Measurements from ENCODE around the gene TMCC1. TPM values are rescaled to one million over a fixed set of nuclear protein-coding genes. Genes with fewer than 3 reads are reported as not detected.
A peak's percentile ranks its signal among the peaks of the same experiment; 100 is the strongest.

TMCC1 gene
- total RNA-seq (10 to 100 TPM; 23.5 to 36.0 (median 28.1) TPM), polyA plus RNA-seq (10 to 100 TPM in 1 of 2 donors, 1 to 10 TPM in 1; 5.3 to 13.2 TPM)
- long read RNA-seq, donor 1, full-length matches to known transcripts = 2 of 20 reads
- long read RNA-seq, donor 1, partial matches to known transcripts = 2 of 20 reads
- long read RNA-seq, donor 1, other reads (novel, unspliced or antisense) = 16 of 20 reads
- long read RNA-seq, donor 2, full-length matches to known transcripts = 4 of 20 reads
- long read RNA-seq, donor 2, partial matches to known transcripts = 6 of 20 reads
- long read RNA-seq, donor 2, other reads (novel, unspliced or antisense) = 10 of 20 reads
- long read RNA-seq, donor 3, full-length matches to known transcripts = 3 of 17 reads
- long read RNA-seq, donor 3, partial matches to known transcripts = 3 of 17 reads
- long read RNA-seq, donor 3, other reads (novel, unspliced or antisense) = 11 of 17 reads

- Histone ChIP-seq H3K4me1 (peaks cover 0 to 52% (median 40%) of the 10 kb centered on the region in 9 donors), H3K27ac (peak within 1 kb of the TSS; percentile 74 to 98 (median 96)), H3K9me3 (no peaks in the 10 kb centered on the region), H3K27me3 (no peaks in the 10 kb centered on the region), H3K36me3 (no peaks in the 10 kb centered on the region), H3K4me3 (peak within 1 kb of the TSS; percentile 68 to 95 (median 88))
- peak; percentile 81 to 86 for DNase-seq
- 0 to 1% methylated on average over 17 to 57 of the region's 60 CpGs for WGBS, 2 donors
- intact Hi-C loops (cut with DNase I) = no loop called here
- peak in 1 of 9 donors; percentile 5 for TF ChIP-seq CTCF (IDR thresholded peaks at IDR 0.05)
- peak; percentile 94 to 97 (median 96) for ATAC-seq
Measured at GRCh38 chr3:129893581-129894070, at the start of gene TMCC1. Gene TMCC1 (minus strand): TSS chr3:129893711.

GRCh38 chr3:129943020-129943419 is 49.5 kb upstream of the TMCC1 start:
- Histone ChIP-seq H3K27me3 (peaks cover 0 to 10% (median 0%) of the 10 kb centered on the region in 7 donors), H3K27ac (no peak overlapping the region), H3K4me1 (no peaks in the 10 kb centered on the region), H3K36me3 (no peaks in the 10 kb centered on the region), H3K9me3 (peaks cover 0 to 10% (median 0%) of the 10 kb centered on the region in 11 donors), H3K4me3 (no peak overlapping the region)
- no peak for DNase-seq
- WGBS, 2 donors = 80 to 90% methylated on average over 3 of the region's 3 CpGs
- ATAC-seq = no peak
- intact Hi-C loops (cut with DNase I) = loop anchor here (5.0 to 10.0 kb wide), 6 partner anchors 49 to 164 kb away; no protein-coding TSS in a partner anchor
- no peak for TF ChIP-seq CTCF (IDR thresholded peaks at IDR 0.05)

GRCh38 chr3:129942296-129942695 is 48.8 kb upstream of the TMCC1 start:
- intact Hi-C loops (cut with DNase I) = loop anchor here (5.0 to 10.0 kb wide), 6 partner anchors 50 to 165 kb away; no protein-coding TSS in a partner anchor
- WGBS, 2 donors = 14 to 17% methylated on average over 7 of the region's 7 CpGs
- peaks cover 0 to 6% (median 0%) of the 10 kb centered on the region in 11 donors for H3K9me3 ChIP-seq
- H3K4me3 ChIP-seq = no peak overlapping the region
- DNase-seq = peak; percentile 49
- H3K4me1 ChIP-seq = peaks cover 0 to 2% (median 0%) of the 10 kb centered on the region in 9 donors
- peak; percentile 51 to 80 (median 75) for TF ChIP-seq CTCF (IDR thresholded peaks at IDR 0.05)
- no peaks in the 10 kb centered on the region for H3K36me3 ChIP-seq
- no peak overlapping the region for H3K27ac ChIP-seq
- ATAC-seq = peak; percentile 81 to 92 (median 86)
- H3K27me3 ChIP-seq = peaks cover 0 to 9% (median 0%) of the 10 kb centered on the region in 7 donors

GRCh38 chr3:129940086-129940485 is 46.6 kb upstream of the TMCC1 start:
- ATAC-seq (no peak), DNase-seq (no peak)
- no peaks in the 10 kb centered on the region for H3K36me3 ChIP-seq
- WGBS, 2 donors = 84 to 88% methylated on average over 3 of the region's 3 CpGs
- TF ChIP-seq CTCF (IDR thresholded peaks at IDR 0.05) = no peak
- no peaks in the 10 kb centered on the region for H3K9me3 ChIP-seq
- peaks cover 0 to 4% (median 0%) of the 10 kb centered on the region in 9 donors for H3K4me1 ChIP-seq
- intact Hi-C loops (cut with DNase I) = loop anchor here (5.0 to 10.0 kb wide), 6 partner anchors 52 to 167 kb away; no protein-coding TSS in a partner anchor
- H3K27me3 ChIP-seq = peaks cover 0 to 9% (median 0%) of the 10 kb centered on the region in 7 donors
- no peak overlapping the region for H3K27ac ChIP-seq
- no peak overlapping the region for H3K4me3 ChIP-seq
